ENCODE measurements around the gene ASH1L. TPM values are rescaled to one million over a fixed set of nuclear protein-coding genes. Genes with fewer than 3 reads are reported as not detected.

ASH1L gene
- total and polyA plus RNA-seq, 2 experiments from 2014 or later: 14.5 to 30.6 TPM

GRCh38 chr1:155383406-155383805 lies 179.2 kb downstream of the ASH1L start:
- Histone ChIP-seq H3K79me2 (no peaks in the 10 kb centered on the region), H3K27me3 (no peaks in the 10 kb centered on the region), H3K4me1 (ENCODE audit: insufficient read depth) (no peaks in the 10 kb centered on the region), H3K9me3 (ENCODE audit: low read depth) (no peaks in the 10 kb centered on the region), H3K9me2 (replicated peaks; ENCODE audit: insufficient read depth) (no peaks in the 10 kb centered on the region), H3K36me3 (replicated peaks; ENCODE audit: insufficient read depth, low read depth) (no peaks in the 10 kb centered on the region), H4K20me1 (ENCODE audit: insufficient read depth, poor library complexity, severe bottlenecking) (peaks cover 2% of the 10 kb centered on the region), H3K27ac (no peak overlapping the region), H2AFZ (no peak overlapping the region), H3K4me3 (no peak overlapping the region), H3K4me2 (no peak overlapping the region)
- no peak for DNase-seq (ENCODE audit: low spot score)
- TF ChIP-seq EZH2phosphoT487 (IDR thresholded peaks at IDR 0.05; ENCODE audit: low read depth, severe bottlenecking, unreplicated experiment): no peak
- 100% methylated on average over 1 of the region's 1 CpG for WGBS (ENCODE audit: low lambda C conversion rate, missing lambda C conversion rate)

- Histone ChIP-seq H3K27me3 (no peaks in the 10 kb centered on the region), H3K4me3 (no peak overlapping the region), H3K4me2 (no peak overlapping the region), H3K36me3 (replicated peaks; ENCODE audit: insufficient read depth, low read depth) (no peaks in the 10 kb centered on the region), H3K4me1 (ENCODE audit: insufficient read depth) (no peaks in the 10 kb centered on the region), H3K79me2 (no peaks in the 10 kb centered on the region), H3K27ac (no peak overlapping the region), H3K9me3 (ENCODE audit: low read depth) (no peaks in the 10 kb centered on the region), H2AFZ (no peak overlapping the region), H4K20me1 (ENCODE audit: insufficient read depth, poor library complexity, severe bottlenecking) (peaks cover 2% of the 10 kb centered on the region), H3K9me2 (replicated peaks; ENCODE audit: insufficient read depth) (no peaks in the 10 kb centered on the region)
- TF ChIP-seq EZH2 (IDR thresholded peaks at IDR 0.05; ENCODE audit: borderline replicate concordance): no peak
- TF ChIP-seq EZH2phosphoT487 (IDR thresholded peaks at IDR 0.05; ENCODE audit: low read depth, severe bottlenecking, unreplicated experiment): no peak
- TF ChIP-seq CTCF (IDR thresholded peaks at IDR 0.05; ENCODE audit: poor library complexity): no peak
- no peak for DNase-seq (ENCODE audit: low spot score)
Measured at GRCh38 chr1:155379631-155380090, 182.9 kb downstream of the ASH1L start.

GRCh38 chr1:155379180-155379579 lies 183.4 kb downstream of the ASH1L start:
- Histone ChIP-seq H2AFZ (no peak overlapping the region), H3K4me2 (no peak overlapping the region), H3K9me3 (ENCODE audit: low read depth) (no peaks in the 10 kb centered on the region), H3K79me2 (no peaks in the 10 kb centered on the region), H4K20me1 (ENCODE audit: insufficient read depth, poor library complexity, severe bottlenecking) (peaks cover 2% of the 10 kb centered on the region), H3K4me1 (ENCODE audit: insufficient read depth) (no peaks in the 10 kb centered on the region), H3K36me3 (replicated peaks; ENCODE audit: insufficient read depth, low read depth) (no peaks in the 10 kb centered on the region), H3K4me3 (no peak overlapping the region), H3K27ac (no peak overlapping the region), H3K27me3 (no peaks in the 10 kb centered on the region), H3K9me2 (replicated peaks; ENCODE audit: insufficient read depth) (no peaks in the 10 kb centered on the region)
- TF ChIP-seq CTCF (IDR thresholded peaks at IDR 0.05; ENCODE audit: poor library complexity) (no peak), EZH2phosphoT487 (IDR thresholded peaks at IDR 0.05; ENCODE audit: low read depth, severe bottlenecking, unreplicated experiment) (no peak)
- no peak for DNase-seq (ENCODE audit: low spot score)
- 78% methylated on average over 3 of the region's 3 CpGs for WGBS (ENCODE audit: low lambda C conversion rate, missing lambda C conversion rate)

GRCh38 chr1:155360051-155360450 lies 202.6 kb downstream of the ASH1L start:
- Histone ChIP-seq H2AFZ (no peak overlapping the region), H3K9me3 (ENCODE audit: low read depth) (no peaks in the 10 kb centered on the region), H3K4me3 (no peak overlapping the region), H3K36me3 (replicated peaks; ENCODE audit: insufficient read depth, low read depth) (no peaks in the 10 kb centered on the region), H4K20me1 (ENCODE audit: insufficient read depth, poor library complexity, severe bottlenecking) (no peaks in the 10 kb centered on the region), H3K79me2 (no peaks in the 10 kb centered on the region), H3K4me2 (no peak overlapping the region), H3K4me1 (ENCODE audit: insufficient read depth) (no peaks in the 10 kb centered on the region), H3K27ac (no peak overlapping the region), H3K27me3 (no peaks in the 10 kb centered on the region), H3K9me2 (replicated peaks; ENCODE audit: insufficient read depth) (no peaks in the 10 kb centered on the region)
- DNase-seq (ENCODE audit: low spot score): no peak
- TF ChIP-seq CTCF (IDR thresholded peaks at IDR 0.05; ENCODE audit: poor library complexity): no peak
- TF ChIP-seq EZH2phosphoT487 (IDR thresholded peaks at IDR 0.05; ENCODE audit: low read depth, severe bottlenecking, unreplicated experiment): no peak
- TF ChIP-seq EZH2 (IDR thresholded peaks at IDR 0.05; ENCODE audit: borderline replicate concordance): no peak
- WGBS (ENCODE audit: low lambda C conversion rate, missing lambda C conversion rate): 96% methylated on average over 1 of the region's 1 CpG

Data from hepatocyte (in vitro differentiated cells).